NCI-H345 (cell line): Measurements from ENCODE around the gene BCHE.

Experiments
- DNase-seq: peaks from one replicate; lab custom pipeline; 2025; lab: John Stamatoyannopoulos, UW

Gene BCHE

GRCh38 chr3:165837058-165837525 is at the start of gene BCHE:
Gene BCHE (minus strand): TSS chr3:165837423. CDS start chr3:165831033, 6,390 bp downstream.
- peak; percentile 68 for DNase-seq

- DNase-seq = no peak
Measured at GRCh38 chr3:165885558-165886270, 48.5 kb upstream of the BCHE start.

- DNase-seq = no peak
Measured at GRCh38 chr3:165884518-165884917, 47.3 kb upstream of the BCHE start.

- peak; percentile 23 for DNase-seq
Measured at GRCh38 chr3:165883863-165884478, 46.7 kb upstream of the BCHE start.

- no peak for DNase-seq
Measured at GRCh38 chr3:165883117-165883516, 45.9 kb upstream of the BCHE start.

- DNase-seq = no peak
Measured at GRCh38 chr3:165875644-165876043, 38.4 kb upstream of the BCHE start.

GRCh38 chr3:165874663-165875489 is 37.7 kb upstream of the BCHE start:
- no peak for DNase-seq

GRCh38 chr3:165868088-165868487 is 30.9 kb upstream of the BCHE start:
- DNase-seq = no peak

GRCh38 chr3:165859061-165859460 is 21.8 kb upstream of the BCHE start:
- no peak for DNase-seq

- no peak for DNase-seq
Measured at GRCh38 chr3:165855581-165855980, 18.4 kb upstream of the BCHE start.

- DNase-seq = peak; percentile 2
Measured at GRCh38 chr3:165854696-165855095, 17.5 kb upstream of the BCHE start.

GRCh38 chr3:165852711-165853110 is 15.5 kb upstream of the BCHE start:
- no peak for DNase-seq

- no peak for DNase-seq
Measured at GRCh38 chr3:165852191-165852590, 15.0 kb upstream of the BCHE start.

- no peak for DNase-seq
Measured at GRCh38 chr3:165846056-165846455, 8.8 kb upstream of the BCHE start.

- no peak for DNase-seq
Measured at GRCh38 chr3:165839296-165840076, 2.3 kb upstream of the BCHE start.

- DNase-seq = no peak
Measured at GRCh38 chr3:165837801-165838200, 578 bp upstream of the BCHE start.

- DNase-seq = no peak
Measured at GRCh38 chr3:165835431-165835830, 1.8 kb downstream of the BCHE start.

GRCh38 chr3:165830746-165831145 is 6.5 kb downstream of the BCHE start:
- no peak for DNase-seq

- no peak for DNase-seq
Measured at GRCh38 chr3:165827883-165828282, 9.3 kb downstream of the BCHE start.

GRCh38 chr3:165827233-165827632 is 10.0 kb downstream of the BCHE start:
- no peak for DNase-seq

- DNase-seq = no peak
Measured at GRCh38 chr3:165820671-165821123, 16.5 kb downstream of the BCHE start.

GRCh38 chr3:165817160-165817709 is 20.0 kb downstream of the BCHE start:
- no peak for DNase-seq
